ENCODE data around the gene PPP1R14B.

The PPP1R14B gene

GRCh38 chr11:64208086-64208795, 38.5 kb downstream of the PPP1R14B start:
- FAIRE-seq = no peak

GRCh38 chr11:64207256-64208085, 39.3 kb downstream of the PPP1R14B start:
- FAIRE-seq = no peak

- no peak for FAIRE-seq
These were observed 40.1 kb downstream of the PPP1R14B start, which contains the start of gene FERMT3 for GRCh38 chr11:64206457-64207255. Gene FERMT3 (plus strand): TSS chr11:64206721. CDS start chr11:64207365, 644 bp downstream.

- FAIRE-seq = no peak
These were observed 42.2 kb downstream of the PPP1R14B start for GRCh38 chr11:64204464-64204989.

- no peak for FAIRE-seq
These were observed 42.7 kb downstream of the PPP1R14B start for GRCh38 chr11:64204080-64204440.

GRCh38 chr11:64203421-64204079, 43.2 kb downstream of the PPP1R14B start:
- FAIRE-seq = no peak

- FAIRE-seq = no peak
These were observed 43.8 kb downstream of the PPP1R14B start for GRCh38 chr11:64202992-64203391.

- no peak for FAIRE-seq
These were observed 45.2 kb downstream of the PPP1R14B start for GRCh38 chr11:64201543-64201942.

- FAIRE-seq = no peak
These were observed 48.2 kb downstream of the PPP1R14B start for GRCh38 chr11:64198511-64198910.

- no peak for FAIRE-seq
These were observed 50.1 kb downstream of the PPP1R14B start for GRCh38 chr11:64196626-64197025.

Measured in islet of Langerhans (tissue), 1 donor.